Ramos (cell line): ENCODE measurements around the gene SLC6A8.
"Not testable (repeated sequence)": the region's sequence is repeated elsewhere in the genome, so short reads cannot be mapped to it uniquely, and the experiment has no call there.

Source experiments
- in situ Hi-C: fragments of 300-500 bp; cut with MboI; formaldehyde crosslinking; loops from one replicate; pipeline ENCODE4 v1.14.3; 2022; ENCODE audit warnings: low sequenced_read_pairs; ENCODE audit not compliant: unreplicated experiment

SLC6A8 gene

GRCh38 chrX:153690466-153690865 is 2.7 kb downstream of the SLC6A8 start:
- in situ Hi-C loops = no loop called here

GRCh38 chrX:153691032-153691827 is 3.5 kb downstream of the SLC6A8 start:
- in situ Hi-C loops = not testable (repeated sequence)

- in situ Hi-C loops = no loop called here
Measured at GRCh38 chrX:153692003-153692402, 4.3 kb downstream of the SLC6A8 start.

GRCh38 chrX:153692611-153693156 is 5.0 kb downstream of the SLC6A8 start:
- in situ Hi-C loops = no loop called here

- in situ Hi-C loops = no loop called here
Measured at GRCh38 chrX:153693216-153694086, 5.7 kb downstream of the SLC6A8 start.

- in situ Hi-C loops = not testable (repeated sequence)
Measured at GRCh38 chrX:153694256-153694655, 6.5 kb downstream of the SLC6A8 start.

GRCh38 chrX:153694687-153695270 is 7.1 kb downstream of the SLC6A8 start:
- in situ Hi-C loops = no loop called here

GRCh38 chrX:153696100-153696499 is 8.4 kb downstream of the SLC6A8 start:
- in situ Hi-C loops = no loop called here

GRCh38 chrX:153696538-153696937 is 8.8 kb downstream of the SLC6A8 start:
- in situ Hi-C loops = not testable (repeated sequence)

- in situ Hi-C loops = not testable (repeated sequence)
Measured at GRCh38 chrX:153696986-153697722, 9.4 kb downstream of the SLC6A8 start.

- in situ Hi-C loops = no loop called here
Measured at GRCh38 chrX:153697924-153698865, 10.5 kb downstream of the SLC6A8 start.

- in situ Hi-C loops = not testable (repeated sequence)
Measured at GRCh38 chrX:153699210-153699783, 11.6 kb downstream of the SLC6A8 start.

GRCh38 chrX:153699784-153700371 is 12.2 kb downstream of the SLC6A8 start:
- in situ Hi-C loops = not testable (repeated sequence)

- in situ Hi-C loops = no loop called here
Measured at GRCh38 chrX:153700376-153700945, 12.7 kb downstream of the SLC6A8 start.

GRCh38 chrX:153700967-153701366 is 13.2 kb downstream of the SLC6A8 start:
- in situ Hi-C loops = no loop called here

- in situ Hi-C loops = no loop called here
Measured at GRCh38 chrX:153701706-153702105, 14.0 kb downstream of the SLC6A8 start.

GRCh38 chrX:153702336-153703035 is 14.8 kb downstream of the SLC6A8 start:
- in situ Hi-C loops = no loop called here
